ENCODE measurements around the gene AFF1. TPM values are rescaled to one million over a fixed set of nuclear protein-coding genes. Genes with fewer than 3 reads are reported as not detected.
A peak's percentile ranks its signal among the peaks of the same experiment; 100 is the strongest.
"Not testable (repeated sequence)": the region's sequence is repeated elsewhere in the genome, so short reads cannot be mapped to it uniquely, and the experiment has no call there.

The AFF1 gene
- polyA plus RNA-seq, 3 donors: 43.7 to 61.5 (median 51.0) TPM

GRCh38 chr4:87058356-87059073 lies 123.7 kb downstream of the AFF1 start:
- no peak for DNase-seq (ENCODE audit: extremely low read depth in 1 of 11, low read depth in 9 of 11, low spot score in 4 of 11)

DNA sequence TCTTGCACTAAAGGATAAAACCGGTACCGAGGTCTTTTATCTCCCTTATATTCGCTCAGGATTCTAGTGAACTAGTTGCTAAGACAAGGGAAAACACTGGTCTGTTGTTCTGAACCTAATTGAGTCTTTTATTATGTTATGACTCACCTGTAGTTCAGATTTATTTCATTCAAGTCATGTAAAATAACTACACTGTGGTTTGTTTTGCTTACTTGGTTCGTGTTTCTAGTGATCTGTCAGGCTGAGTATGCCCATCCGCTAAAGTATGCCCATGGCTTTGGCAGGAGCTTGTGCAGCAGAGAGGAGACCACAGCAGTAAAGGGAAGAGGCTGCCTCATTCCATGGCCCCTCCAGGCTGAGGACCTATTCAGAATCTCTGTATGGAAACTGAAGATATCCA lies 126.1 kb downstream of the AFF1 start:
- DNase-seq (ENCODE audit: extremely low read depth in 1 of 11, low read depth in 9 of 11, low spot score in 4 of 11): no peak

- DNase-seq (ENCODE audit: extremely low read depth in 1 of 11, low read depth in 9 of 11, low spot score in 4 of 11): no peak
These were observed 130.2 kb downstream of the AFF1 start for GRCh38 chr4:87065021-87065420.

DNA sequence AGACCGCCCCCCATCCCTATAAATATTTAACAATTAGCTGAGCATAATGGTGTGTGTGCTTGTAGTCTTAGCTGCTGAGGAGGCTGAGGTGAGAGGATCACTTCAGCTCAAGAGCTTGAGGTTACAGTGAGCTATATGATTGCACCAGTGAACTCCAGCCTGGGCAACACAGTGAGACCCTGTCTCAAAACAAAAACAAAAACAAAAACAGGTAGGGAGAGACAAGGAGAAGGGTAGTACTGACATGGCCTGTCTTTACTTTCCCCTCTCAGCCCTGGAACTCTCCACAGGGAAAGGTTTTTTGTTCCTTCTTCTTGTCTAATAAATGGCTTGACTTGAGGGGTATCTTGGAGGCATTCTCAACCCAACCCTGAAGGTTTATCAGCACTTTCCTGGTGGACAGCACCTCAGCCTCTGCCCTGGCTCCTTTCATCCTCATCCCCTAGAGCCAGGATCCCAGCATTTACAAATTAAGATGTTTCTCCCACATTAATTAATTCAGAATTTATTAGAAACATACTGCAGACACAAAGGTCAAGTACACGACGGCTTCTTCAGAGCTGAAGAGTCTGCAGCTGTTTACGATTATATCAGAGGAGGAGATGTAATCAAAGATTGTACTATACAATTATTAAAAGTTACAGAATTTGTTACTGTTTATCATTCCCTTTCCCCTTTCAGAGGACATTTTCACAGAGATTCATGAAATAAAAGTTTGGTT lies 131.8 kb downstream of the AFF1 start:
- DNase-seq (ENCODE audit: extremely low read depth in 1 of 11, low read depth in 9 of 11, low spot score in 4 of 11): no peak

GRCh38 chr4:87067124-87067885 lies 132.5 kb downstream of the AFF1 start:
- no peak for DNase-seq (ENCODE audit: extremely low read depth in 1 of 11, low read depth in 9 of 11, low spot score in 4 of 11)

DNA sequence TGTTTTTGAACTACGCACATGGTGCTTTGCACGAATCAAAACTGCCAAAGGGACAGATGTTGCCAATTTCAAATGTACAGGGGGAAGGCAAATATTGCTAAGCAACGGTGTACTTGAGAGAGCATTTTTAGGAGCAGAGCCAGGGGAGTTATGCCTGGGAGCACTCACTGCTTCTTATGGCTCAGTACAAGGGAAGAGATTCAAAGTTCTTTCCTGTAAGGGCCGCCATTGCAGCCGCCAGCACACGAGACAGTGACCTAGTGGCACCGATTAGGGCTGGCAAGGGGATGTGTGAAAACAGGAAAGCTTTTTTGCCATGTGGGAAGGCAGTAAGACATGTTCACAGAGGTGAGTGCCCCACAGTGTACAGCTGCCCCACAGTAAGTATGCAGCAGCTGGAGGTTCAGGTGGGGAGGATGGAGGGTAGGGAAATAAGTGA lies 133.8 kb downstream of the AFF1 start:
- no peak for DNase-seq (ENCODE audit: extremely low read depth in 1 of 11, low read depth in 9 of 11, low spot score in 4 of 11)

DNA sequence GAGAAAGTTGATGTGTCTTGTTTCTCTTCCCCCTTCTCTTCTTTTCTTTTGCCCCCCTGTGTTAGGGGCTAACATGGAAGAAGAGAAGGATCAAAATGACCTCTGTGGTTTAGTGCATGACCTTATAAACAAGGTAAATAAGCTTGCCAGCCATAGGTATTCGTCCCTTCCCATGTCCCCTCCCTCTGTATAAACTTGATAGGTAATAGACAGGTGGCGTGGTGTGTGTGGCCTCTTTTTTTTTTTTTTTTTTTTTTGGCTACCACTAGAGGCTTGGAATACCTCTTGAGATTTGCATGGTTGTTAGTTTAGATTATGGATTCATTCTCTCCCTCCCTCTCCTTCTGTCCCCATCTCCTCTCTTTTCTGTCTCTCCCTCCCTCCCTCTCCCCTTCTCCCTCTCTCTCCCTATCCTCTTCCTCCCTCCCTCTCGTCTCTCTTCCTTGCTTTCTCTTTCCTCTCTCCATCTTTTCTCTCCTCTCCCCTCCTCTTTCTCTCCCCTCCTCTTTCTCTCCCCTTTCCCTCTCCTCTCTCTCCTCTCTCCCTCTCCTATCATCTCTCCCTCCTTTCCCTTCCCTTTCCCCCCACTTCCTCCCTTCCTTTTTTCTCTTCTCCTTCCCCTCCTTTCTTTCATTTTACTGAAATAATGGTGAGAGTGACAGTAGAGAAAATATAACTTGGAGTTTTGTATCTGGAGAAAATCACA lies 134.4 kb downstream of the AFF1 start:
- no peak for DNase-seq (ENCODE audit: extremely low read depth in 1 of 11, low read depth in 9 of 11, low spot score in 4 of 11)

DNA sequence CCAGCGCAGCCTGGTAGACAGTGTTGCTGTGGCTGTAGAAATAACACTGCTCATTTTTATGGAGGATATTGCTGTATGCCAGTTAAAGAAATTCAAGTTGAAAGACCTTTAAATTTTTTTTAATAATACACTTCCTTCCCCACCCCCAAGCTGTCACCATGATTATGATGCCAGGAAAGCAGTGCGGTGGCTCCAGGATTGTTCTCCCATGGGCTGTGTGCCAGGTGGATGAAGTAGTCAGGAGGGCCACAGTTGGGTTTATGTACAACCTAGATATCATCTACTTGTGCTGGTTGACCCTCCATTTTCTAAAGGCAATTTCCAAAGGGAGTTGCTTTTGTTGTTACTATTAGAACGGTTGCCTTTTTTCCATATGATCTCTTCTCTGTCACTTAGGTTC lies 136.6 kb downstream of the AFF1 start:
- DNase-seq (ENCODE audit: extremely low read depth in 1 of 11, low read depth in 9 of 11, low spot score in 4 of 11): no peak

DNA sequence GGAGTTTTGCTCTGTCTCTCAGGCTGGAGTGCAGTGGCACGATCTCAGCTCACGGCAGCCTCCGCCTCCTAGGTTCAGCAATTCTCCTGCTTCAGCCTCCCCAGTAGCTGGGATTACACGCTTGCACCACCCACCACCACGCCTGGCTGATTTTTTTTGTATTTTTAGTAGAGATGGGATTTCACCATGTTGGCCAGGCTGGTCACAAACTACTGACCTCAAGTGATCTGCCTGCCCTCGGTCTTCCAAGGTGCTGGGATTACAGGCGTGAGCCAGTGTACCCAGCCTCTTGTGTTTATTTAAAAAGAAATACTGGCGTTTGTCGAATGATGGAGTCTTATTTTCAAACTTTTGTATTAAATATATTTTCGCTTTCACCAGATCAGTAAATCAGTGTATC lies 137.7 kb downstream of the AFF1 start:
- DNase-seq (ENCODE audit: extremely low read depth in 1 of 11, low read depth in 9 of 11, low spot score in 4 of 11): not testable (repeated sequence)

DNA sequence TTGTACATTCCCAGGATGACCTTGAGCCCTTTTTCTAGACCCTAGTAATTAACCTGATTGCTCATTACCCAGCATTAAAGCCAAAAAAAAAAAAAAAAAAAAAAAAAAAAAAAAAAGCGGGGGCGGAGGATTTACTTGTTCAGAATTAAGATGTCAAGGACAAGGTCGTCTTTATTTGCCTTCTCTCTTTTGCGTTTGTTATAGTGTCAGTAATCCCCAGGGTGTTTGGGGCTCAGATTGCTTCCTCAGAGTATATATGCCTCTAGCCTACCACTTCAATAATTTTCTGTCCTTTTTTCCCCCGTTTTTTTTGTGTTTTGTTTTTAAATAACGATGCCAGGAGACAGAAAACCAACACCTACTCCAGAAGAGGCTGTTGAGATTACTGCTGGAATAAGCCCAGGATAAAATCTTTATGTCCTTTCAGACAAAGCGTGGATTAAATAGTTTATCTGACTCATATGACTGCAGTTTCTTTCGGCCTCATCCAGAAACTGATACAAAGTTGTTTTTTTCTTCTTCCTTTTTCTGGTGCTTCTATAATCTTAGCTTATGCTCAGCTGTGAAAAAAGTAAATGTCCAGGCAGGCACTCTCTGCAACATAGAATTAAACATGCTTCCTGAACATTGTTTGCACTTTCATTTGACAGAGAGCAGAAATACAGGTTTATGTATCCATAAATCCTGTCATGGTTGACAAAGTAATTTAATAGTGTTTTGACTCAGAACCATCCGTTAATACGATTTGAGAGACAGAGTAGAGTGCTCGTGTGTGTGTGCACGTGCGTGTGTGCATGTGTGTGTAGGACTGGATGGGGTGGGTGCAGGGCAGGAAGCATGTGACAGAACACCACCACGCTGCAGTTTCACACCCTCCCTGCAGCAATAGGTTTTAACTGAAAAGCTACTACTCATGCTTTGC lies 138.6 kb downstream of the AFF1 start:
- DNase-seq (ENCODE audit: extremely low read depth in 1 of 11, low read depth in 9 of 11, low spot score in 4 of 11): peak in 1 of 11 donors; percentile 33

DNA sequence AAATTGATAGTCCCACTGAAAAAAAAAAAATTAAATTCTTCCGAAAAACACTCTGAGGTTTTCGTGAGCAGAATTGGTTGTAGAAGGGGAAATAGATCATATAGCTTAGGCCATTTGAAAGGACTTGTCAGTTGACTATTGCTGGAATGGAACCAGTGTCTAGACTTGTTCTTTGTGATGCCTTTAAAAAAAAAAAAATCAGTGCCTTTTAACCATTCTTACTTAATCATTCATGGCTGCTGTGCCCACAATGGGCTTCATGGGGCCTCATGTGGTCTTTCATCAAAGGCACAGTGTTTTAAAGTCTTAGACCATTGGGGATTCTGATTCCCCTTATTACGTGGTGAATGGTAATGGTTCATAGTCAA lies 139.3 kb downstream of the AFF1 start:
- DNase-seq (ENCODE audit: extremely low read depth in 1 of 11, low read depth in 9 of 11, low spot score in 4 of 11): no peak

DNA sequence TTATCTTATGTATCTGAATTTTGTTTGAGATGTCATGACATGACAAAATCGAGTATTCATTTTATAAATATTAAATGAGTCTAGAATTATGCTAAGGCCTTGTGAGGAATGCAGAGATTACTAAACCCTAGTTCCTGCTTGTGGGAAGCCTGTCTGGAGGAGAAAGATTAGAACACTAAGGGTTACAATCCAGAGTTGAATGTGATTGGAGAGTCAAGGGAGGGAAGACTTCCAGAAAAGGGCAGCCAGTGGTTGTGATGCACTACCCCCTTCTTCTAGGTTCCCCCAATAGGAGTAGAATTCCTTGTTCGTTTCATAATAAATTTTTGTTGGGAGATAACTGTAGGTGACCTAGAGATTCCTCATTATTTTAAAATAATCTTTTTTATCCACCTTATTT lies 141.1 kb downstream of the AFF1 start:
- no peak for DNase-seq (ENCODE audit: extremely low read depth in 1 of 11, low read depth in 9 of 11, low spot score in 4 of 11)

- DNase-seq (ENCODE audit: extremely low read depth in 1 of 11, low read depth in 9 of 11, low spot score in 4 of 11): no peak
These were observed 142.0 kb downstream of the AFF1 start for GRCh38 chr4:87076690-87077358.

DNA sequence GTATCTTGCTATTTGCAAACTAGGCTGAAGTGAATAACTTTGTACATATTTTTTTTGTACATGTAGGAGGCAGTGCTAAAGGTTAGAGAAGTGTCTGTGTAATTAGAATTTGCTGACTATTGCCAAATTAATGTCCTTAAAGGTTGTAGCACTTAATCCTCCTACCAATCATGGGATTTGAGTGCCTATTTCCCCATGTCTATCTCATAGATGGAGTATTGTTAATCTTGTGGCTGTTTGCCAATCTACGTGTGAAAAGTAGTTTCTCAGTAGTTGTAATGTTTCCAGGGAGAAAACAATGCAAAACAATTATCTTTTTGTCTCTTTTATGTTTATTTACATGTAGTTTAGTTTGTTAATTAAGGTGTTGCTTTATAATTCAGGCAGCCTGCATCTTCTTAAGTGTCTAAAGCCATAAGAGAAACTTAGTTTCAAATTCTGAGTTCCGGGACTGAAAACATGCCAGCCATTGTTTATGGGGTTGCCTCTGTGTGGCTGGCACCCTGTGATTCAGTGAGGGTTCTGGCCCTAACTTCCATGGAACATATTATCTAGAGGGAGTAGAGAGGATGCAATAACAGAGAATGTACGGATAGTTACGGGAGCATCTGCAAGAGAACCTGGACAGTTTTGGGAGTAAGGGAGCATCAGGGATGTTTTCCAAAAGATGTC lies 143.2 kb downstream of the AFF1 start:
- DNase-seq (ENCODE audit: extremely low read depth in 1 of 11, low read depth in 9 of 11, low spot score in 4 of 11): no peak

- DNase-seq (ENCODE audit: extremely low read depth in 1 of 11, low read depth in 9 of 11, low spot score in 4 of 11): no peak
These were observed 144.2 kb downstream of the AFF1 start for GRCh38 chr4:87078987-87079486.

DNA sequence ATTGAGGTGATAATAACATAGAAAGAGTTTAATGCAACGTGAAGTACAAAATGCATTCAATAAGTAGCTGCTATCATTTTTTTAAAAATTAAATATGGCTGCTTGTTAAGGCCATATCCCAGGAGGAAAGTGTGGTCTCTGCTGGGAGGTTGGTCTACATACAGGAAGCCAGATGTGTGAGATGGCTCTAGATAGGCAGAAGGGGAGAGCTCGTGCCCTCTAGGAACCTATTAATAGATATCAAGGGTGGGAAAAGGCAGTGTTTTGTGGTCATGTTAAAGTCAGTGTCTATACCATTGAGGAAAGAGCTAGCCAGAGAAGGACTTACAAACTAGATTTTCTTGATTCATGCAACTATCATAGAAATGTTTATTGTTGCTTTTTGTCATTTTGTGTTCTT lies 145.2 kb downstream of the AFF1 start:
- DNase-seq (ENCODE audit: extremely low read depth in 1 of 11, low read depth in 9 of 11, low spot score in 4 of 11): no peak

GRCh38 chr4:87080462-87080861 lies 145.7 kb downstream of the AFF1 start:
- no peak for DNase-seq (ENCODE audit: extremely low read depth in 1 of 11, low read depth in 9 of 11, low spot score in 4 of 11)

Measured in renal cortex interstitium (tissue), 11 donors.